Measurements from ENCODE around the gene RBBP8NL. TPM values are rescaled to one million over a fixed set of nuclear protein-coding genes. Genes with fewer than 3 reads are reported as not detected.

RBBP8NL gene
- total and polyA plus RNA-seq, 2 of the 8 experiments (the other 6 are each of a cell fraction or from before 2014, with no cell fraction given), result 0.43 to 0.48 TPM

- peak overlapping the region; percentile 97 for H4K91ac ChIP-seq (replicated peaks; ENCODE audit: insufficient read length, low read length)
- no peak overlapping the region for H3K4ac ChIP-seq (replicated peaks; ENCODE audit: insufficient read length, low read depth, low read length)
- no peak overlapping the region for H3K23ac ChIP-seq (ENCODE audit: insufficient read length)
- H2AK5ac ChIP-seq (ENCODE audit: low read depth, low read length), result peak overlapping the region; percentile 84
- H3K56ac ChIP-seq (replicated peaks; ENCODE audit: insufficient read length, low read depth, low read length), result no peak overlapping the region
- DNase-seq (ENCODE audit: low read depth in 1 of 2, low spot score in 2 of 2) (no peak), FAIRE-seq (no peak)
- peaks cover 0 to 18% (median 5%) of the 10 kb centered on the region in 4 experiments; a peak in 6 of 7 replicates for H3K4me1 ChIP-seq (replicated peaks in 1 of 4; ENCODE audit: control insufficient read depth in 3 of 4, insufficient read depth in 4 of 4, low read length in 3 of 4)
- CTCF ChIA-PET (ENCODE audit: partially characterized antibody), result interaction anchor here (0.9 to 10.8 kb wide), 2 partner anchors 9 to 21 kb away, joined by 3 to 104 read pairs; no protein-coding TSS in a partner anchor
- H2BK120ac ChIP-seq (replicated peaks; ENCODE audit: low read depth, low read length), result no peak overlapping the region
- H2AFZ ChIP-seq (ENCODE audit: low read length), result no peak overlapping the region
- peaks cover 0 to 8% of the 10 kb centered on the region in 2 experiments for H4K20me1 ChIP-seq (replicated peaks in 1 of 2; ENCODE audit: control insufficient read depth in 1 of 2, insufficient read depth in 2 of 2, low read length in 2 of 2)
- H3K18ac ChIP-seq (ENCODE audit: extremely low read depth, low read length), result no peak overlapping the region
- no peak overlapping the region for H3K4me3 ChIP-seq (ENCODE audit: extremely low read depth in 1 of 4, insufficient read depth in 2 of 4, low read depth in 3 of 4, low read length in 4 of 4)
- no peak overlapping the region for H3K9ac ChIP-seq (replicated peaks in 1 of 4; ENCODE audit: extremely low read depth in 1 of 4, low read depth in 3 of 4, low read length in 3 of 4)
- H3K27me3 ChIP-seq (replicated peaks in 1 of 4; ENCODE audit: control insufficient read depth in 3 of 4, extremely low read depth in 1 of 4, insufficient read depth in 3 of 4, low read length in 3 of 4), result no peaks in the 10 kb centered on the region
- no peak overlapping the region for H3K4me2 ChIP-seq (ENCODE audit: insufficient read depth in 1 of 2, low read depth in 2 of 2, low read length in 2 of 2)
- no peaks in the 10 kb centered on the region; a peak in 1 of 8 replicates for H3K36me3 ChIP-seq (ENCODE audit: control insufficient read depth in 2 of 4, insufficient read depth in 4 of 4, low read length in 3 of 4)
- H4K8ac ChIP-seq (ENCODE audit: extremely low read depth, insufficient read depth, low read length), result no peak overlapping the region
- no peak overlapping the region for H4K5ac ChIP-seq (ENCODE audit: insufficient read length, low read depth, low read length)
- TF ChIP-seq POU5F1 (IDR thresholded peaks at IDR 0.05; ENCODE audit: low read depth, low read length), result no peak
- H3K9me3 ChIP-seq (ENCODE audit: insufficient read depth in 2 of 2, low read depth in 1 of 2, low read length in 1 of 2), result no peaks in the 10 kb centered on the region
- H2BK5ac ChIP-seq (ENCODE audit: low read depth, low read length), result peak overlapping the region; percentile 3; the same call in 1 of the 2 replicates
- H2BK12ac ChIP-seq (ENCODE audit: low read depth, low read length), result no peak overlapping the region; the same call in 1 of the 2 replicates
- peak overlapping the region; percentile 76; the same call in 1 of the 2 replicates for H2BK15ac ChIP-seq (ENCODE audit: low read length)
- H3K79me2 ChIP-seq (ENCODE audit: control insufficient read depth in 1 of 2, insufficient read depth in 2 of 2, low read length in 2 of 2), result no peaks in the 10 kb centered on the region
- POLR2A ChIA-PET (ENCODE audit: partially characterized antibody), result interaction anchor here (0.7 kb wide), 1 partner anchor 16 kb away, joined by 3 read pairs; no protein-coding TSS in a partner anchor
- WGBS, 2 experiments (ENCODE audit: extremely low coverage in 1 of 2, insufficient coverage in 1 of 2, insufficient read length in 1 of 2, insufficient replicate concordance in 2 of 2, low coverage in 1 of 2, low lambda C conversion rate in 2 of 2, missing lambda C conversion rate in 1 of 2), result 80% methylated on average over 6 of the region's 6 CpGs; no CpG with 5 or more reads in 1 of the 2 experiments
- H3K27ac ChIP-seq (ENCODE audit: low read depth, low read length), result no peak overlapping the region
- no peak overlapping the region for H2BK20ac ChIP-seq (ENCODE audit: low read length)
- H3K14ac ChIP-seq (ENCODE audit: insufficient read length), result no peak overlapping the region
- H3K79me1 ChIP-seq (ENCODE audit: low read depth, low read length), result no peaks in the 10 kb centered on the region
- H3K23me2 ChIP-seq (ENCODE audit: low read depth, low read length), result no peaks in the 10 kb centered on the region
Observed at GRCh38 chr20:62421716-62421990, 5.7 kb downstream of the RBBP8NL start.

Data from H1 (cell line).